Bone marrow (tissue), 2 donors: ENCODE results near the gene FEV.
"Not testable (repeated sequence)": the region's sequence is repeated elsewhere in the genome, so short reads cannot be mapped to it uniquely, and the experiment has no call there.

Experiments used
- DNase-seq, 2 donors: peaks; one replicate each; lab custom pipeline; 2025; lab: John Stamatoyannopoulos, UW

The FEV gene

DNA sequence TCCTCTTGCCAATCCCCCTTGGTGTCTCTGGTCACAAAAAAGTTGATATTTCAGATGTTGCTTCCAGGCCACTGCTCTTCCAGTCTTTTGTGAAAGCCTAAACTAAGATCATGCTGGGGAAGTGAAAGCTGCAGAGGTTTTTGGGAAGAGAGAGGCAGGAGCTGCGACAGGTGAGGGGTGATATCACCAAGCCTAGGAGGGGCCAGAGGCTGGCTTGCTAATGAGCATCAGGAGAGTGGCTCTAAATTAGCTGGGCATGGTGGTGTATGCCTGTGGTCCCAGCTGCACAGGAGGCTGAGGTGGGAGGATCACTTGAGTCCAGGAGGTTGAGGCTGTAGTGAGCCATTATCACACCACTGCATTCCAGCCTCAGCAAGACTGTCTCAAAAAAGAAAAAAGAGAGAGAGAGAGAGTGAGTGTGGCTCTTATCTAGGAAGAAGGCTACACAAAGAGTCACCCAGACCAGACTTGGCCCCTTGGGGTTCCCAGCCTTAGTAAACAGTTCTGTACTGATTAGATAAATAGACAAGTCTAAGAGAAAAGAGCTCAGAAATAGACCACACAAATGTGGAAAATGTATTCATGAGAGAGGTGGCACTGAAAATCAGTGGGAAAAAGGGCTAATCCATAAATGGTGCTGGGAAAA, 40.1 kb downstream of the FEV start:
- DNase-seq: no peak

DNA sequence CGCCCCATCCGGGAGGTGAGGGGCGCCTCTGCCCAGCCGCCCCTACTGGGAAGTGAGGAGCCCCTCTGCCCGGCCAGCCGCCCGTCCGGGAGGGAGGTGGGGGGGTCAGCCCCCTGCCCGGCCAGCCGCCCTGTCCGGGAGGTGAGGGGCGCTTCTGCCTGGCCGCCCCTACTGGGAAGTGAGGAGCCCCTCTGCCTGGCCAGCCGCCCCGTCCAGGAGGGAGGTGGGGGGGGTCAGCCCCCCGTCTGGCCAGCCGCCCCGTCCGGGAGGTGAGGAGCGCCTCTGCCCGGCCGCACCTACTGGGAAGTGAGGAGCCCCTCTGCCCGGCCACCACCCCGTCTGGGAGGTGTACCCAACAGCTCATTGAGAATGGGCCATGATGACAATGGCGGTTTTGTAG, 53.2 kb downstream of the FEV start:
- not testable (repeated sequence) for DNase-seq
